GM19023 (cell line): Measurements from ENCODE around the gene JMJD4.
"Not testable (repeated sequence)": the region's sequence is repeated elsewhere in the genome, so short reads cannot be mapped to it uniquely, and the experiment has no call there.

ENCODE experiments used
- ATAC-seq: cut with Tn5 transposase; IDR thresholded peaks from one replicate; pipeline ENCODE4 v1.9.1; 2021; ENCODE audit warnings: mild to moderate bottlenecking, moderate library complexity; ENCODE audit not compliant: unreplicated experiment

JMJD4 gene

DNA sequence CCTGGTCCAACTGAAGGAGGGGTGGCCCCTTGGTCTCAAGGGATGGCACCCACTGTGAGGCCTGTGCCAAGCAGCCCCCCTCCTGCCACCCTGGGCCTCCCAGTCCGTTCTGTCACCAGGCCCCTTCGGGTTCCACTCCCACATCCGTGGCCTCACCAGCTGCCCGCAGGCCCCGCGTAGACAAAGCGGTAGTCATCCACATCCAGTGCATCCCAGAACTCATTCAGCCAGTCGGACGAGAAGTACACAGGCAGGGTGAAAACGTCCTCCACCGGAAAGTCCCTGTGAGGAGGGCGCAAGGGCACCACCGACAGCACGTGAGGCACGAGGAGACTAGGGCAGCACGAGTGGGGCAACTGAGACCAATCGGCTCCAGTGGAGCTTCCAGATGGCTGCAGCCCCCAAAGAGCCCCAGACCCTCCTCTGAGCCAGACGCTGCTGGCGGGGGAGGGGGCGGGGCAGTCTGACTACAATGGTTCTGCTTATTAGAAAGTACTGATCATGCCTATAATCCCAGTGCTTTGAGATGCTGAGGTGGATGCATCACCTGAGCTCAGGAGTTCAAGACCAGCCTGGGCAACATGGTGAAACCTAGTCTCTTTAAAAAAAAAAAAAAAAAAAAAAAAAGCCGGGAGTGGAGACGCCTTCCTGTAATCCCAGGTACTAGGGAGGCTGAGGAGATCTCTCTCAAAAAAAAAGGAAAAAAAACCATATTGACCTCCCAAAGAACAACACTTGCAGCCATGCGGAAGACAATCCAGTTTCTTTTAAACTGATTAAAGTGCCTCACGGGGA lies 1.2 kb downstream of the JMJD4 start:
- no peak for ATAC-seq

DNA sequence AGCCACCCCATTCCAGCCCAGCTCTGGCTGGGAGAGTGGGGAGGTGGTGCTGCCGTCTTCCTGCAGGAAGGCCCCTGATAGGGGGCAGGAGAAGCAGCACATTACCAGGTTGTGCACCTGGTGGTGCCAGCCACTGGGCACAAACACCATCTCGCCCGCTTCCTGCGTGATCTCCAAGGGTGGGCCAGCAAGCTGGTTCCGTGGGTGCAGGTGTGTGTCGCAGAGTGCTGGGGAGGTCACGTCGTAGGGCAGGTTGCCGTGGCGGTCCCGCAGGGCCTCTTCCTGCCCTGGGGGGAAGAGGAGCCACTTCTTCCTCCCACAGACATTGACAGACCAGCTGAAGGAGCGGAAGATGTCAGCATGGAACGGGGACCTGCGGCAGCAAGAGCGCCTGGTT lies 1.8 kb downstream of the JMJD4 start:
- no peak for ATAC-seq

DNA sequence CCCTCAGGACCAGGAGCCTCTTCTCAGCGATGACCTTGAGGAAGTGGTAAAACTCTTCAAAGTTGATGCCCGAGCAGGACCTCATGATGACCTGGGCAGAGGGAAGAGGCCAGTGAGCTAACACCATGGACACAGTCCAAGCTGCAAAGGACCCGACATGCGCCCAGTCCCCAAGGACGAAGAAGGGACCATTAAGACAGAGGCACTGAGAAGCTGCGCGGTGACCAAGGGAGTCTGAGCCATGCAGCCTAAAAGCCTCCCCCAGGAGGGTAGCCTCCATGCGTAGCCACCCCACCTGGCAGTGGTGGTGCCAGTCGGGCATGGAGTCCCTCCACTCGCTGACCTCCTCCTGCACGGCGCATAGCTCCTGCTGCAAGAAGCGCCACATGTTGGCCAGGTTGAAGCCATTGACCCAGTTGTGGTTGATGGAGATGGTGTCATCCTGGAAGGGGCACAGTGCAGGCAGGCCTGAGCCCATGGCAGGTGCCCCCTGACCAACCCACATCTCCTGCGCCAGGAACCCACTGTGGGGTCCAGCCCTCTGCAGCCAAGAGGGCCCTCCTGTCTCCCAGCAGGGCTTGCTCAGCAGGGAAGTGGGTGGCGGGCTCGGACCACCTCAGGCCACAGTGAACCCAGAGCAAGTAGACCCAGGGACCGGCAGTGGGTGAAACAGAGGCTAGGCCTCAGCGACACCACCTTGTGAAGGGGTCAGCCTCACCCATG lies 2.4 kb downstream of the JMJD4 start:
- no peak for ATAC-seq

DNA sequence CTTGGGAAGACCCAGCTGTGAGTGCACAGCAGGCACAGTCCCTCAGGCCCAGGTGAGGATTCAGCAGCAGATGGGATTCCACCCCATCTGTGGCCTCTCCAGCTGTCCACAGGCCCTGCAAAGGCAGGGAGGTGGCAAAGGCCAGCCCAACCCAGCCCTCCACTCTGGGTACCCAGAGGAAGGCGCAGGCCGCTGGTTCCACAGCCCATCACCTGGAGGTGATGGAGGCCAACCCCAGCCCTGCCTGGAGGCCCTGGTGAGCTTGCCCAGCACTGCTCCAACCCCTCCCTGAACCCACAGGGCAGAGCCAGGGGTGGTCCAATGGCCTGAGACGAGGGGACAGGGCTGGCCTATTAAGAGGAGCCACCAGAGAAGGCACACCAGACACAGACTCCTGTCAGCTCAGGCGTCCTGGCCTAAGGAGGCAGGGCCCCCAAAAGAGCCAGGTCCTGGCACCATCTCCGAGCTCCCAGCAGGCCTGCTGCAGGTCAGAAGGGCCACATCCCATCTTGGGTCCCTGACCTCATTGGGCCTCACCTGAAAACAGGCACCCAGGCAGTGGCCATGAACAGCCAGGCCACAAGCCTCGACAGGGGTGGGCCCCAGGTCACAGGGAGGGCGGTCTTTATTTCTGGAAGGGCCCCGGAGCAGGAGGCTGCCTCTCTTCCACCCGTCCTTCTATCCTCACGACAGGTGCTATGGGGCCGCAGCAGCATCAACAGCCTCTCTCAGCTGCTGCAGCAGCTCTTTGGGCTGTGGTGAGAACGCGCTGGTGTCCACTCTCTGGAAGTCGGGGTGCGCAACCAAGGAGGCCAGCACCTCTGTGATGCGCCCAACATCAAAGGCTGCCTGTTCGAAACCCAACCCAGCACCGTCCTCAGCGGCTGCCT lies 3.2 kb downstream of the JMJD4 start:
- ATAC-seq = no peak

DNA sequence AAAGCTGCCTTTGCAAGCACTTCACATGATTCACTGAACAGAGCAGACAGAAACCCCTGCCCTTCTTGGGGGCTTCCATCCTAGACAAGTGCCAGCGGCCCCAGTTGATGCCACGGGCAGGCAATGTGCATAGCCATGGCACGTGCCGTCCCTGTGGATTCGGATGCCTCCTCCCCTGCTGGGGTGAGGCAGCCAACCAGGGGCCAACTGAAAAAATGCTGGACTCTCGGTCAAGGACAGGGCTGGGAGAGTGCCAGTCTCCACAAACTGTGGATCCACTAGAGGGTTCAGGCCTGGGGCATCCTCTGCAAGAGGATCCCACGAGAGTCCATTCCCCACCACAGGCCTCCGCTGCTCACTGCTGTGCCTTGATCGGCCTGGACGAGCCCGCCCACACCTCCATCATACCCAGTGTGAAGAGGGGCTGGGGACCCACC lies 3.8 kb downstream of the JMJD4 start:
- ATAC-seq = no peak

DNA sequence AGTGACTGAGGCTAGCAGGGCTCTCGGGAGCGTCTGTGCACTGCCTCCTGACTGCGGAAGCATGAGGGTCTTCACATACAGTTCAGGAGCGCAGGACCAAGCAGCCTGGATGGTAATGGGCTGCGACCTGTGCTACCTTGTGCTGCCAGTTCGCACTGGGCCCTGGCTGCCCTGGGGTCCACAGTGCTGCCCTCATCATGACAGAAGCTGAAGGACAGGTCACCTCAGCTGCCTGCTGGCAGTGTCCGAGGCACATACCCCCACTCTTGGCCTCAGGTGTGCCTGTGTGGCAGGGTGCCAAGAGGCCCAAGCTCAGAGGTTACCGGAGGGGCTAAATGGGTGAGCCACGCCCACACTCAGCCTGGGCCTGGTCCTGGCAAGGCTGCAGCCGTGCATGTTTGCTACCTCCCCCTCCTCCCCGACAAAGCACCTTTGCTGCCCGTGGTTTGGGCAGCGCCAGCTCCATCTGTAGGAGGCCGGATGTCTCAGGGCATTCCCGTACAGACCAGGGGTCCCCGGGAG lies 4.4 kb downstream of the JMJD4 start:
- no peak for ATAC-seq

DNA sequence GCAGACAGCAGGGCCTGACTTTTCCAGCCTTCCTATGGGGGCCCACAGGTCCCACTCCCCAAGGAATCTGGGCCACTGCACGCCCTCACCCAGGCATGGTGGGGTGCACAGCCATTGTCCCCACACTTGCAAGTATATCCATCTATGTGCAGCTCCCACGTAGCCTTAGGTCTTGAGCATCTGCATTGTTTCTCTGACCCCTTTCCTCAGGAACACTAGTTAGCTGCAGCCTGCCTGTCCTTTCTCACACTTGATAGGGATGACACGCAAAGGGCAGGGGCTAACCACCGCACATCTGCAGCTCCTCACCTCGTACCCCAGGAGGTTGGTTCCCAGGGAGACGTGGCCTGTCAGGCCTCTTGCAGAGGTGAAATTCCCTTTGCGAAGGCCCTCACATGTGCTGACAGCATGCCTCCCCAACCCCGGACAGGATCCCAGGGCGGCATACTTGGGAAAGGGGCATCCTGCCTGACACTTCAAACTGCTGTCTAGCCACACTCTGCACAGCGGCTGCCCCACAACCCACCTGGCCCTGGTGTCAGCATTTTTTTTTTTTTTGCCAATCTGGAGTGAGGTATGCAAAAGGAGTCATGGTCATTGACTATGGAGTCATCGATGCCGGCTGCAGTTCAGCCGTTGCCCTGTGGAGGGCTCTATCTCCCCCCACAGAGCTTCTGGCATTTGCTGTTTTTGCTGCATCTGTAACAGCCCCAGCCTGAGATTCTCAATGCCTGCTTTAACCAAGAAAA lies 5.0 kb downstream of the JMJD4 start:
- no peak for ATAC-seq

DNA sequence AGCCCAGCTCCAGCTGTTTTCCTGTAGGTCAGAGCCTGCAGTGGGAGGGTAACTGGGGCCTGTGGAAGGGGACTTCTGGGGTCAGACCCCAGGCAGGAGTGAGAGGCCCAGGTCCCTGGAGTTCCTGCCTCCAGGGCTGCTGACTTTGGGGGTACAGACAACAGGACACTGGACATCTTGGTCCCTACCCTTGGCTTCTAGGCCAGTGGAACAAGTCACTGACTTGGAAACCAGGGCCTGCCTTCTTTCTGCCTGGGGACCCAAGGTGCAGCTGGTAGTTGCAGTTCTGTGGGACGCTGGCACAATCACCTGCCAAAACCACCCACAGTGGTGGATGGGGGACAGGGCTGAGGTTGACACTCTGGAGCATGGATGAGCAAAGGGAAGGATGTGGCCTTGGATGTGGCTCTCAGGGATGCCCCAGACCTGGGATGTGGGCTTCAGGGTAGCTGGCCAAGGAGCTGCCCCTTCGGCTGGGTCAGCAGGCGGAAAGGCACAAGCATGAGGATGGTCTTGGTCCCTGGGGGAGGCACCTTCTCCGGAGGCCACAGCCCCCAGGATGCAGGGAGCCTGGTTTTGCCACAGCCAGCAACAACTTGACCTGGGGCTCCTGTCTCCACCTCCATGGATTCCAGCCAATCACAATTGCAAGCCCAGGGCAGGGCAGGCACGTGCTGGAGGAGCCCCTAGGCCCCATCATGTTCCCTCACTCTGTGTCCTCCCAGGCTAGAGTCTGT lies 5.8 kb downstream of the JMJD4 start:
- no peak for ATAC-seq

DNA sequence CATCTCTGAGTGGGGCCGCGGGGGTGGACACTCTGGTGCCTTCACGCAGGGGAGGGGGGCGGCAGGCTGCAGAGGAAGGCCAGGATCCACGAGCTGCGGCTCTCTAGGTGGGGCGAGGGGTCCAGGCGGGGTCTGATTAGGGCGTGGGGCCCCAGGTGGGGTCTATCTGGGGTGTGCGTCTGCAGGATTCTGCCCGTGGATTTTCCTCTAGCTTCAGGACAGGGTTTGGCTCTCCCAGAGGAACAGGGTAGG lies 6.3 kb downstream of the JMJD4 start:
- ATAC-seq = peak; percentile 10

DNA sequence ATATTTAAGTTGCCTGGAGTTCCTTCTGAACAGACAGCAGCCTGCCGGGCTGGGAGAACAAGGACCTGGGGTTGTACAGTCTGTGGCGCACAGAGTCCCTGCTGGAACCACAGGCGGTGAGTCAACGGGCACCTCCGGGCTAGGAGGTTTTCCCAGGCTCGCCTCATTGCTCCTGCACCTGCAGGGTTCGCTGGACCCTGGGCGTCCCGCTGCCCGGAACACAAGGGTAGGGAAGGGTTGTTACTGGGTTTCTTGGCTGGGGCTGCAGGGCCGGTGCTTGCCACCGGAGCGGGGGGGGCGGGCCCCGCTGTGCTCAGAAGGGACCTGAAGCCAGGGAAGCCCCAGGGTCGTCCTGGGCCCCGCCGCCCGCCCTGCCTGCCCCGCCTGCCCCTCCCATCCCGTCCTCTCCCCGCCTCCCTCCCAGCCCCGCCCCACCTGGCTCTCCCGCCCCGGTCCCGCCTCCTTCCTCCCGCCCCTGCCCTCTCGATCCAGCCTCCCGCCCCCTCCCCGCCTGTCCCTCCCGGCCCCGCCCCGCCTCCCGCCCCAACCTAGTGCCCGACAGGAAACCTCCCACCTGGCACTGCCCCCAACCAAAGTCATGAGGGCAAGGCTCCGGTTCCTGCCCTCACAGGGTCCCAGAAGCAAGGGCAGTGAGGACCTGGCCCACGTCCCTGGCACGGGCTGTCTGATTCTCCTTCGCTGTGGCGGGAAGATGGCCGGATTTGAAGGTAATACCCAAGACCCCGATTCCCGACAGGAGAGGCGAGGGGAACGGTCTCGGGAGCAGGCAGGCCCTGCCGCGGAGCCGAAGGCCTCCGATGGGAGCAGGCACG lies 6.8 kb downstream of the JMJD4 start:
- ATAC-seq = peak; percentile 40

DNA sequence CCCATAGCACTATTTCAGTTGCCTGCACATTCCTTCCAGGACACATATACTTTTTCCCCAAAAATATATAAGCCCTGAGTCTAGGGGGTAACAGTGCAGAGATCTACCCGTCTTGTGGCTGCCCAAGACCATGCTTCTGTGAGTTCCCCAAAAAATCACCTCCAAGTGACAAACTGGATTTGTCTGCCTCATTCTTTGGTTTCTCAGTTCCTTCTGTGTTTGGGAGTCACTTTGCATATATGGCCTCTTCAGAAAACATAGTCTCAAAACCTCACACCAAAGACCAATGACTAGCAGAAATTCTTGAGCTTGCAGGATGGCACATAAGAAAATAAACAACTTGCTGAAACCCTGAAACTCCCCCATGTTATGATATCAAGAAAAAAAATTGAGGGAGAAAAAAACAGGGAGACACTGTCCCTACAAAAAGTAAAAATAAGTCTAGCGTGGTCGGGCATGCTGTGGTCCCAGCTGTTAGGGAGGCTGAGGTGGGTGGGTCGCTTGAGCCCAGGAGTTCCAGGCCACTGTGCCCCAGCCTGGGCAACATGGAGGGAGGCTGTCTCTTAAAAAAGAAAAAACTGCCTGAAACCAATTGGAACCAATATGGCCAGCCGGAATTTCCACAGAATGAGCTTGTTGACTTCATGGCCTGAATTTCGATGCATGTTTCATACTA lies 8.0 kb downstream of the JMJD4 start:
- no peak for ATAC-seq

DNA sequence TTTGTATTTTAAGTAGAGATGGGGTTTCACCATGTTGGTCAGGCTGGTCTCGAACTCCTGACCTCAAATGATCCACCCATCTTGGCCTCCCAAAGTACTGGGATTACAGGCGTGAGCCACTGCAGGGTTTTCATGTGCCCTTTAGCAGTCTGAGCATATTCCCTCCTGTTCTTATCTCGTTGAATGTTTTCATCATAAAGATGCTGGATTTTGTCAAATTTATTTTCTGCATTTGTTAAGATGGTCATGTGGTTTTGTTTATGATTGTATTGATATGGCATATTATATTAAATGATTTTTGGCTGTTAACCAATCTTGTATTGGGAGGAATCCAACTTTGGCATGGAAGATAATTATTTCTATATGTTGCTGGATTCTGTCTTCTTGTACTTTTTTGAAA lies 8.8 kb downstream of the JMJD4 start:
- ATAC-seq = no peak

DNA sequence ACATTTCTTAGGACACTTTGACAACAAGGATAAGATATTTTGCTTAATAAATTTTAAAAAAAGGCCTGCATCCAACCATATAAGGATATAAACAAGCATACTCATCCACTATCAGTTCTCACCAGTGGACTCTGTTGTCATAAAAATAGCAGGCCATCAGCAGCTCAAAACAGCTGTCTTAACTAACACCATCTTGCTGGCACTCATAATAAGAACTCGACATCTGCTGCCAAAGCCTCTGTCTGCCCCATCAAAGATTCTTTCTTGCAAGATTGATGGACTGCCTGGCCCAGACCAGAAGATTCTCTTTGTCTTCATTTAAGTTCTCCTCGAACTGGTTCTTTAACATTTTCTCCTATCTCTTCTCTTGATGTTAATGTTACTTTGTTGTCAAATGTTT lies 10.1 kb downstream of the JMJD4 start:
- no peak for ATAC-seq

DNA sequence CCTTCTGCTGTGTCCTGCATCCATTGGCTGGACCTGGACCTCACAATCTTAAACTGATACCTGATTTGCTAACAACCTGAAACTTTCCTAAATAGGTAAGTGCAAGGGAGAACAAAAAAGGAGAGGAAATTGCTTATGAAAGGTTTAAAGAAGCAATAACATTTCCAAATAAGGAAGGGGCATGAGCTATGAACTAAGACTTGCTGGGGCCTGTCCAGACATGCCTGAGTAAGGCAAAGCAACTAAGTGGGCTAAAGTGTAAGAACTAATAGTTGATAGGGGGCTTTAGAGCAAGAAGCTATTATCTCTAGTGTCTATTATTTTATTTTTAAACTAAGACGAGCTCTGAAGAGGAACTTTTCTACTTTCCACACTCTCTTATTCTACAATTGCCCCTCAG lies 11.6 kb downstream of the JMJD4 start:
- ATAC-seq = no peak

DNA sequence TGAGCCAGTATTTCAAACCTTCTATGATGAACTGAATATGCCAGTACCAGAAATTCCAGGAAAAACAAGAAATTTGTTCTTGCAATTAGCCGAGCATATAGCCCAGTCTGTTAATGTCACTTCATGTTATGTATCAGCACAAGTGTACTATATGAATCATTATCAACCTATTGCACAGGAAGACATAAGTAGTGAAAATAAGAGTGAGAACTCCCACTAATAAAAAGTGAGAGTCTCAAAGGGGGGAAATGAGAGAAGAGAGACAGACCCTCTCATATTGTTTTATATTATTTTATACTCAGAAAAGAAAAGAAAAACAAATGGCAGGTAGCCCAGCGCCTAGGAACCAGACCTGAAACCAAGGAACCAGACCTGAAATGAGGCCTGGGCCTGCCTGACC lies 16.2 kb downstream of the JMJD4 start:
- no peak for ATAC-seq

DNA sequence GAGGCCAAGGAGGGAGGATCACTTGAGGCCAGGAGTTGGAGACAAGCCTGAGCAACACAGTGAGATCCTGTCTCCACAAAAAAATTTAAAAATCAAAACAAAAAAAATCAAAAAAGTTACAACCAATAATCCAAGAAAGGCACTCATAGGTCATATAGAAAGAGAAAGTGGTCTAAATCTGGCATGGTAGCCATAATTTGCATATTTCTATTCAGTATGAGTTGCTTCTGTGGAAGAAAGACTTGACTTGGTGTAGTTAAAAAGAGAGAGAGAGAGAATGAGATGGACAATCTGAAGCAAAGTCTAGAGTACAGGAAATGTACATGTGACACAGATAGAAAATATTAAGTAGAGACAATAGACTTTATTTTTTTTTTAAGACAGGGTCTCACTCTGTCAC lies 22.5 kb downstream of the JMJD4 start:
- ATAC-seq = no peak

DNA sequence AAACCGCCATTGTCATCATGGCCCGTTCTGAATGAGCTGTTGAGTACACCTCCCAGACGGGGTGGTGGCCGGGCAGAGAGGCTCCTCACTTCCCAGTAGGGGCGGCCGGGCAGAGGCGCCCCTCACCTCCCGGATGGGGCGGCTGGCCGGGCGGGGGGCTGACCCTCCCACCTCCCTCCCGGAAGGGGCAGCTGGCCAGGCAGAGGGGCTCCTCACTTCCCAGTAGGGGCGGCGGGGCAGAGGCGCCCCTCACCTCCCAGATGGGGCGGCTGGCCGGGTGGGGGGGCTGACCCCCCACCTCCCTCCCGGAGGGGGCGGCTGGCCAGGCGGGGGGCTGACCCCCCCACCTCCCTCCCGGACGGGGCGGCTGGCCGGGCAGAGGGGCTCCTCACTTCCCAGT lies 24.6 kb downstream of the JMJD4 start:
- ATAC-seq = not testable (repeated sequence)

DNA sequence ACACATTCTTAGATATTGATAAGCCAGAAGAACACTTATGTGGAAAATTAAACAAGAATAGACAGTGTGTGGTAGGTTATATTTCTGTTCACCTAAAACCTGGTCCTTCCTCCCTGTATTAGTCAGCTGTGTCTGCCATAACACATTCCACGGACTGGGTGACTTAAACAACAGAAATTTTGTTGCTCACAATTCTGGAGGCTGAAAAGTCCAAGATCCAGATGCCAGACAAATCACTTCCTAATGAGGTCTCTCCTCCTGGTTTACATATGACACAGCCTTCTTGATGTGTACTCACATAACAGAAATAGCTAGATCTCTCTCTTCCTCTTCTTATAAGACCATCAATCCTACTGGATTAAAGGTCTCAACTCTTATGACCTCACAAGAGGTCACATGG lies 25.7 kb downstream of the JMJD4 start:
- no peak for ATAC-seq

DNA sequence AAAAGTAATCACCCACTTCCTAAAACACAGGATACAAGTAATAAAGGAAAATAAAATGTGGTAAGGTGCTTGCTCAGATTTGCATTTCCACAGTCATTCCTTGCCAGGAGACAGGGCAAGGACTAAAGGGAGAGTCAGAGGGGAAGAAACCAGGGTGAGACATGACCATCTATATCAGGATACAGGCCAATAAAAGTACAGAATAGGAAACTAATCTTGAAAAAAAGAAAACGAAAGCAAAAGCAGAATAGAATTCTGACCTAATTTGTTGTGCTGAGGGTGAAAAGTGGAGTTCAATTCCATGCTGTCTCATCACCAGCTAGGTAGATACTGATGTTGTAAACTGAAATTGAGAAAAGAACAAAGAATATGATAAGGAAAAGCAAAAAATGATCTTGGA lies 27.3 kb downstream of the JMJD4 start:
- ATAC-seq = no peak
